MM.1S (cell line): ENCODE measurements around the gene PPL.

Source experiments
- CTCF ChIP-seq: fragments of 300-600 bp; sonication (generic); IDR thresholded peaks from 2 replicates; pipeline ENCODE4 v1.5.1; 2016; ENCODE audit warnings: antibody characterized with exemption, low read length, mixed read lengths
- EZH2 ChIP-seq: fragments of 300-600 bp; sonication (generic); optimal IDR thresholded peaks from 2 replicates; pipeline ENCODE3; 2017; ENCODE audit warnings: low read depth, mild to moderate bottlenecking, antibody characterized with exemption, low read length, mixed read lengths

DNA sequence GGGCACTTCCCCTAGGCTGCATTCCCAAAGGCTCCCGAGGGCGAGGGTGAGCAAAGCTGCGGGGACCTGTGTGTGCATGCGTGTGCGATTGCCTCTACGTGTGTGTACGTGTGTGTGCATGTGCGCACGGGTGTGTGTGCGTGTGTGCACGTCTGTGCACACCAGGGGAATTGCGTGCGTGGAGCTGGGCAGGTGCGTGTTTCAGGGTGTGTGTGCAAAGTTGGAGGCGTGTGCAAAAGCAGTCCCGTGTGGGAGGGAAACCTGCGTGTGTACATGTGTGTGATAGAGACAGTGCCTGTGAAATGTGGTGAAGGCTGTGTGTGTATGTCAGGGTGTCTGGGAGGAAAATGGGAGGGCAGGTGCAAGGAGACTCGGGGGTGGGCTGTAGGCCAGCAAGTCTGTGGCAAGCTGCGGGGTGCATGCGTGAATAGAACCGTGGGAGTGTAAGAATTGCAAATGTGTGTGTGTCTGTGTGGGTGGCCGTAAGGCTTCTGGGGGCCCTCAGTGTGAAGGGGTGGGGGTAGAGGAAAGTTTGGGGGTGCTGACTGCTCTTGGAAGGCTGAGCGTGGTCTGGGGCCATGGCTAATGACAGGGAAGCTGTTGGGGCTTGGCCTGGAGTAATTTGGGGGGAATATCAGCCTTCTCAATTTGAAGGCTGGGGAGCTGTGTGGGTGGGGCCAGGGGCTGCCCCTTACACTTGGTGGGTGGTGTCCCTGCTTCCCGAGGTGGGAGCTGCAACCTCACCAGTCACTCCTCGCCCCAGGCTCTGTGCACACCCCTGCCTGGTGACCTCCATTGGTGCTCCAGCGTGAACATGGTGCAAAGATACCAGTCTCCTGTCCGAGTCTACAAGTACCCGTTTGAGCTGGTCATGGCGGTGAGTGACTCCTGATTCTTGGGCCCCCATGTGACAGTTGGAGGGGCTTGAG is 21.8 kb upstream of the PPL start:
- no peak for TF ChIP-seq CTCF
- no peak for TF ChIP-seq EZH2
